ENCODE data around the gene DYDC2. TPM values are rescaled to one million over a fixed set of nuclear protein-coding genes. Genes with fewer than 3 reads are reported as not detected.

The DYDC2 gene
- total RNA-seq, 4 donors from 2014 or later, result 2.4 TPM; not detected in 3

- TF ChIP-seq EP300 (IDR thresholded peaks at IDR 0.05) (no peak), POLR2AphosphoS5 (IDR thresholded peaks at IDR 0.05) (no peak), CTCF (IDR thresholded peaks at IDR 0.05) (no peak), POLR2A (IDR thresholded peaks at IDR 0.05) (no peak)
- Histone ChIP-seq H3K36me3 (no peaks in the 10 kb centered on the region), H3K9me3 (no peaks in the 10 kb centered on the region), H3K4me1 (no peaks in the 10 kb centered on the region), H3K27me3 (peaks cover 4% of the 10 kb centered on the region), H3K27ac (no peak overlapping the region), H3K4me3 (no peak overlapping the region)
- WGBS, result 17% methylated on average over 1 of the region's 1 CpG
- no peak for DNase-seq (ENCODE audit: low spot score in 2 of 2)
These were observed 32.5 kb upstream of the DYDC2 start for GRCh38 chr10:80324086-80324485.

- Histone ChIP-seq H3K9me3 (no peaks in the 10 kb centered on the region), H3K27ac (no peak overlapping the region), H3K27me3 (peaks cover 4% of the 10 kb centered on the region), H3K4me3 (no peak overlapping the region), H3K4me1 (no peaks in the 10 kb centered on the region), H3K36me3 (no peaks in the 10 kb centered on the region)
- 85% methylated on average over 6 of the region's 6 CpGs for WGBS
- TF ChIP-seq POLR2A (IDR thresholded peaks at IDR 0.05) (no peak), POLR2AphosphoS5 (IDR thresholded peaks at IDR 0.05) (no peak), EP300 (IDR thresholded peaks at IDR 0.05) (no peak), CTCF (IDR thresholded peaks at IDR 0.05) (no peak)
- DNase-seq (ENCODE audit: low spot score in 2 of 2), result no peak
These were observed 31.7 kb upstream of the DYDC2 start for GRCh38 chr10:80324891-80325364.

GRCh38 chr10:80333983-80334382, 22.6 kb upstream of the DYDC2 start:
- DNase-seq (ENCODE audit: low spot score in 2 of 2), result no peak
- H3K4me1 ChIP-seq, result peaks cover 7% of the 10 kb centered on the region
- no peak overlapping the region for H3K4me3 ChIP-seq
- no peaks in the 10 kb centered on the region for H3K36me3 ChIP-seq
- H3K9me3 ChIP-seq, result no peaks in the 10 kb centered on the region
- H3K27me3 ChIP-seq, result no peaks in the 10 kb centered on the region
- H3K27ac ChIP-seq, result no peak overlapping the region
- TF ChIP-seq POLR2A (IDR thresholded peaks at IDR 0.05) (no peak), POLR2AphosphoS5 (IDR thresholded peaks at IDR 0.05) (no peak), CTCF (IDR thresholded peaks at IDR 0.05) (no peak), EP300 (IDR thresholded peaks at IDR 0.05) (no peak)
- WGBS, result 84% methylated on average over 1 of the region's 1 CpG

GRCh38 chr10:80344276-80344675, 12.3 kb upstream of the DYDC2 start:
- H3K27me3 ChIP-seq, result no peaks in the 10 kb centered on the region
- TF ChIP-seq POLR2A (IDR thresholded peaks at IDR 0.05) (no peak), EP300 (IDR thresholded peaks at IDR 0.05) (no peak)
- 62% methylated on average over 1 of the region's 1 CpG for WGBS
- DNase-seq (ENCODE audit: low spot score in 2 of 2), result no peak
- no peak overlapping the region for H3K27ac ChIP-seq
- no peak overlapping the region for H3K4me3 ChIP-seq
- H3K36me3 ChIP-seq, result no peaks in the 10 kb centered on the region
- H3K4me1 ChIP-seq, result no peaks in the 10 kb centered on the region
- H3K9me3 ChIP-seq, result no peaks in the 10 kb centered on the region

- no peaks in the 10 kb centered on the region for H3K27me3 ChIP-seq
- DNase-seq (ENCODE audit: low spot score in 2 of 2), result no peak
- TF ChIP-seq EP300 (IDR thresholded peaks at IDR 0.05) (no peak), POLR2AphosphoS5 (IDR thresholded peaks at IDR 0.05) (no peak), POLR2A (IDR thresholded peaks at IDR 0.05) (no peak), CTCF (IDR thresholded peaks at IDR 0.05) (no peak)
- no peaks in the 10 kb centered on the region for H3K9me3 ChIP-seq
- H3K4me1 ChIP-seq, result no peaks in the 10 kb centered on the region
- WGBS, result 55% methylated on average over 2 of the region's 2 CpGs
- H3K27ac ChIP-seq, result no peak overlapping the region
- H3K4me3 ChIP-seq, result no peak overlapping the region
- H3K36me3 ChIP-seq, result no peaks in the 10 kb centered on the region
These were observed 11.7 kb upstream of the DYDC2 start for GRCh38 chr10:80344912-80345311.

- whole genome bisulfite sequencing, result 79% methylated on average over 3 of the region's 3 CpGs
- no peaks in the 10 kb centered on the region for H3K27me3 ChIP-seq
- H3K27ac ChIP-seq, result no peak overlapping the region
- no peak overlapping the region for H3K4me3 ChIP-seq
- no peaks in the 10 kb centered on the region for H3K4me1 ChIP-seq
- H3K36me3 ChIP-seq, result no peaks in the 10 kb centered on the region
- DNase-seq (ENCODE audit: low spot score in 2 of 2), result no peak
- TF ChIP-seq CTCF (IDR thresholded peaks at IDR 0.05) (no peak), POLR2AphosphoS5 (IDR thresholded peaks at IDR 0.05) (no peak), EP300 (IDR thresholded peaks at IDR 0.05) (no peak), POLR2A (IDR thresholded peaks at IDR 0.05) (no peak)
- no peaks in the 10 kb centered on the region for H3K9me3 ChIP-seq
These were observed 6.3 kb upstream of the DYDC2 start for GRCh38 chr10:80350251-80350650.
